Activated CD8-positive, alpha-beta memory T cell treated with anti-CD3 and anti-CD28 coated beads, Interleukin-2, amount 50 U/mL, for 24 hours (primary cell): Measurements from ENCODE around the gene CHST13.
"Not testable (repeated sequence)": the region's sequence is repeated elsewhere in the genome, so short reads cannot be mapped to it uniquely, and the experiment has no call there.

Experiments used
- DNase-seq: peaks from one replicate; pipeline ENCODE4 v3.0.0-alpha.2; 2020; ENCODE audit errors: extremely low read depth

CHST13 gene

DNA sequence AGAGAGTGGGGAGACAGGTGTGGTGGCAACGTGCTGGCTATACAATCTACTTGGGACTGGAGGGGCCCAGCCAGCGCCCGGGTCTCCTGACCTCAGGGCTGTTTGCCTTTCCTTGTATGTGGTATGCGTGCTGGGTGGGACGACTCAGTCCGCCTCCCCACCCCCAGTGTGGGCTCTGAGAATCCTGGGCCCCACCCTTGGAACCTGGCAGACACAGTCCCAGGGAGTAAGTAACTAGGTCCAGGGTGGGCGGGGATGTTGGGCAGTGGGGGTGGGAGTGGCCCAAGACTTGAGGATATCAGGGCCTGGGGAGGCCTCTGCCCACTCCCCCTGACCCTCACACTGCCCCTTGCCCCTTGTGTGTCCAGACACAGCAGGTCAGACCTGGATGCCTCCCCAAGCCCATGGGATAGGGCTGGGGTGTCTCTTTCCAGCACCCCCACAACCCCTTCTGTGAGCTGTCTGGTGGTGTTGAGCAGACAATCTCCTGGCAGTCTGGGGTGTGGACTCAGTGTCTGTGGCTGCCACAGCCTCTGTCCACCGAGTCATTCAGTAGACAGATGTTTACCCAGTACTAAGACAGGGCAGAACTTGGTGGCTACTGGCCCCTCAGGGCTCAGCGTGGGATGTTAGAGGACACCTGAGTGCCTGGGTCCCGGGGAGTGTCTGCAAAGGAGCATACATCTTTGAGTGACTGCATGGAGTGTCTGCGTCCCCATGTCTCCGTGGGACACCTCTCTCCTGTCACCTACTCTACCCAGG is 1.3 kb downstream of the CHST13 start:
- DNase-seq = no peak

DNA sequence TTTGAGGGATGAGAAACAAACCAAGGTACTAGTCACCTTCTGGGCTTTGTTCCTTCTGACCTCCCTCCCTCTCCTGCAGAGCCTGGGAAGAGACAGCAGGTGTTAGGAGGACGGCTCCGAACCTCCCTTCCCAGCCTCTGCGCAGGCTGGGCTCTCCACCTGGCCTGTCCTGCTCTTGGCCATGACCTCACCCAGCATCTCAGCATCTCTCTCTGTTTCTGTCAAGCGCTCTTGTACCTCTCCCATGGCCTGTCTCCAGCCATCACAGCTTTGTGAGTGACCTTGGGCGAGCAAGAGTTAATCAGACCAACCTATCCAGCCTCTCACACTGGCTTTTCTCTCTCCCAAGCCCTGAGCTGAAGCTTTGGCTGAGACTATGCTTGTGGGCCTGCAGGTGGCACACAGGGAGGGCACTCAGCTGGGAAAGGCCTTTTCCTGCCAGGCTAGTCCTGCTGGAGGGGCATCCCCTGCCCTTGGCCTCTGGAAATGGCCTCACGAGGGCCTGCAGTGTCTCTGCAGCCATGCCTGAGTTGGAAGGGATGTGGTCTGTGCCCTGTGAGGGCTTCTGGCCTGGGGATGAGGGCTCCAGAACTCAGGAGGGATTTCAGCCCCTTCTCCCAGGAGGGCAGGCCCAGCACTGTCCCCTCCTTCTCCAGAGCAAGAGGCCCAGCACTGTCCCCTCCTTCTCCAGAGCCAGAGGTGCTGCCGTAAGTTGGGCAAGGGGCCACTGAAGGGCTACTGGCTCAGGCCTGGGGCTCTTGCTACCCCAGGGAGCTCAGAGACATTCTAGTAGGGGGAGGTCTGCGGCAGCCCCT is 2.1 kb downstream of the CHST13 start:
- no peak for DNase-seq

- no peak for DNase-seq
These were observed 2.7 kb downstream of the CHST13 start for GRCh38 chr3:126526668-126527005.

- DNase-seq = no peak
These were observed 3.1 kb downstream of the CHST13 start for GRCh38 chr3:126527006-126527405.

DNA sequence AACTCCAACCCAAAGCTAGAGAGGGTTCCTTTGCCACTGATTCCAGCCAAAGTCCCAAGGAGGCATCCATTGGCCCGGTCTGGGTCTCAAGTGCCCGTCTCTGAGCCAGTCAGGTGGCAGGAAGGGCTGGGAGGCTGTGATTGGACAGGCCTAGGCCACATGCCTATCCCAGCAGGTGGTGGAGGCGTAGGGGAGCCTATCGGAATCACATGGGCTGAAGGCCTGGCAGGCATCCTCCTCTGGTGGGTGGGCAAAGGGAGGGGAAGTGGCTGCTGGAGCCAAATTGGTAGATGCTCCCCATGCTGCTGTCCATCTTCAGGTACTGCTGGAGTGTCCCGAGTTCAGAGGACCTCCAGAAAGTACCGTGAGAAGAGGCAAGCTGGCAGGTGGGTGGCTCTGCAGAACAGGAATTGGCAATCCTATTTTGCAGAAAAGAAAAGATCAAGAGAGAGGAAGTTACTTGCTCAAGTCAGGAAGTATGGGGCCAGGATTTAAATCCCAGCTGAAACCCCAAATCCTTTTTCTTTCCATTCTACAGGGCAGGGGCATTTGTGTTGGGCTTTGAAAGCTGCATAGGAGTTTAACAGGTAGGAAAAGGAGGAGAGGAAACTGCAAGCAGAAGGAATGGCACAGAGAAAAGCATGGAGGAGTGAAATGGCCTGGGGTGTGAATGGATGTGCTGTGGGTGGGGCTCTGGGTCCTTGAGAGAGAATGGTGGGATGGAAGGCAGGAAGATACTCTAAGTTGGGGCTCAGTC is 3.7 kb downstream of the CHST13 start:
- DNase-seq = no peak

DNA sequence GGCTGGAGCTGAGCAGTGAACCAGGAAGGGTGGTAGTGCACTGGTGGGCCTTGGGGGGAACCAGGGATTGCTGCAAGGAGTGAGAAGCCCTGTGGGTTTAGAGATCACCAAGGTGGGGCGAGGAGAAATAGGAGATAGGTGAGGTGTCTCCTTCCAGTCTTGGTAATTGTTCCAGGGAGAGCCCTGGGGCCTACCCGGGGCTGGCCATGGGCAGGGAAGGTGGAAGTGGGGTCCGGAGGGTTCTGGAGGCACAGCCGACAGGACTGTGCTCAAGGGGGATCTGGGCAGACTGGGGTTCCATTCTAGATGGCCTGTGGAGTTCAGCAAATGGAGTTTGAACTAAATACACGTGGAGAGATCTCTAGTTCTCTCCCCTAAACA is 4.5 kb downstream of the CHST13 start:
- DNase-seq = no peak

DNA sequence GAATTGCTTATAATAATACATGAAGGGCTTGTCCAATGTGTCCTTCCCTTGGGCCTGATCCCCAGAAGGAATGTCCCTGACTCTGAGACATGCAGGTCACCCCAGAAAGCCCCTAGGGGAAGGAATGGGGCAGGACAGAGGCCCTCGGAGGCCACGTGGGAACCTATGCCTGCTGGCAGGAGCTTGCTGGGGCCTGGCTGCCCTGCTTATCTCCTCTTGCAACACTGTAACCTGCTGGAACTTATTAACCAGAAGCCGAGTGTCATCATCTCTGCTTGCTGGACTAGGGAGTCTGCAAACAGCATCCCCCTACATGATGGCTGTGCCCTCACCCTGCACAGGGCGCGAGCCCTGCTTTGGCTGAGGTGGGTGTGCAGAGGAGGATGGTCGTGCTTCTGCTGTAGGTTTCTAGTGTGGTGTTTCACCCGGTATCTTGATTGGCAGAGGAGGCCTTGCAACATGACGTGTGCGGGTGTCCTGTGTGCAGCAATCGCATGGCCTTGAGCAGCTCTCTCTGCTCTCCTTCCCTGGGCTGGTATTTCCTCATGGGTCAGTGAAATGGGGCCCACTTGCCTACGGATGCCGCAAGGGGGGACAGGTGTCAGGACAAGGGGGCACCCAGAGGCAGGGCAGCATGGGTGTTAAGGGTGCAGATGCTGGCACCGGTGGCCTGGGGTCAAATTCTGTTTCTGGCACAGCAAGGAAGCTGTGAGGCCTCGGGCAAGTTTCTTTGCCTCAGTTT is 5.0 kb downstream of the CHST13 start:
- DNase-seq = no peak

GRCh38 chr3:126529585-126530170 is 5.7 kb downstream of the CHST13 start:
- DNase-seq = no peak

DNA sequence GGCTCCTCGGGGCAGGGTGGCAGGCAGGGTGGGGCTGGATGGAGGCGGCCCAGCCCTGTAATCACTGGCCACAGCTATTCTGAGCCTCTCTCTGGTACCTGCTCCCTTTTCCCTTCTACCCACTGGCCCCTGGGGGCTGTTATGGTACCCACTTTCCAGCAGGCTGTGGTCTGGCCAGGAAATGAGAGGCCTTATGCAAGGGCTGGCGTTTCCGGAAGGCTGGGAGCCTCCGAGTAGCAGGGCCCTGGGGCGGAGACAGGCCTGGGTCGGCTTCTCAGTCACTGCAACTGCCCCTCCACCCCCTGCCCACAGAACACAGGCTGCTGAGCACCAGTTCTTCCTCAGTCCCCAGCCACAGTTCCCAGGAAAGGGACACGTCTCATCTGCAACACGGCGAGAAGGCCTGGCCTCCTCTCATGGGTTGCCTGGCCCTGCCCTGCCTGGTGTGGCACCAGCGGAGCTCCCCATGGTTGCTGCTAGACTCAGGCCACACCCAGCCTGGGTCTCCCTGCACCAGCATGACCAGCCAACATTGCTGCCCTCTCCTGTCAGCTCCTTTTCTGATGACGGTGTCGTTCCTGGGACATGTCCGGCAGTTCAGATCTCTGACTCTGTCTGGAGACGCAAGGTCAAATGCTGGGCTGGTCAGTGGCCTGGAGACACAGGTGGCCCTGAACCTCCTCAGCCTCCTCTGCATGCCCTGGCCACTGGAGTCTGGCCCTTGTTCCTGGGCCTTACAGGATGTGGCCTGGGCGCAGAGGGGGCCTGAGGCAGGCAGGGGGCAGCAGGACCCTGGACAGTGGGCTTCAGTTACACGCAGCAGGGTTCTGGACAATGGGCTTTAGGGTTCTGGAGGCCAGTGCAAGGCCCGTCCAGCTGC is 6.5 kb downstream of the CHST13 start:
- DNase-seq = no peak

GRCh38 chr3:126531051-126531330 is 7.0 kb downstream of the CHST13 start:
- DNase-seq = no peak

GRCh38 chr3:126533506-126533905 is 9.6 kb downstream of the CHST13 start:
- no peak for DNase-seq

DNA sequence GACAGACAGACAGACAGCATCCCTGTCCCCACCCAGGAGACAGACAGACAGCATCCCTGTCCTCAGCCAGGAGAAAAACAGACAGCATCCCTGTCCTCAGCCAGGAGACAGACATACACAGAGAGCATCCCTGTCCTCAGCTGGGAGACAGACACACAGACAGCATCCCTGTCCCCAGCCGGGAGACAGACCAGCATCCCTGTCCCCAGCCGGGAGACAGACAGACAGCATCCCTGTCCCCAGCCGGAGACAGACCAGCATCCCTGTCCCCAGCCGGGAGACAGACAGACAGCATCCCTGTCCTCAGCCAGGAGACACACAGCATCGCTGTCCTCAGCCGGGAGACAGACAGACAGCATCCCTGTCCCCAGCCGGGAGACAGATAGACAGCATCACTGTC is 10.8 kb downstream of the CHST13 start:
- not testable (repeated sequence) for DNase-seq

DNA sequence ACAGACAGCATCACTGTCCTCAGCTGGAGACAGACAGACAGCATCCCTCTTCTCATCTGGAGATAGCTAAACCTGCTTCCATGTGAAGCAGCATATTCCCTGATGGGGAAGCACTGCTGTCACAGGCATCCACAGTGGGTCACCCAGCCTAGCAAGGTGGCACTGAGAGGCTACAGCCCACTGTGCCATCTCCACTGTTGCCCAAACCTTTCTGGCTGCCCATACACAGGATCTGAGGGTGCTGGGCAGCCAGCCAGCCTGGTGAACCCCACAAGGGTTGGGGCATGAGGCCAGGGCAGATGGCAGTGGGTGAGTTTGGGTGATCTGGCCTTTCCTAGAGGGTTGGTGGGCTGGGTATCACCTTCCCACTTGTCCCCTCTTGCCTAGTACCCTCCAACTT is 11.7 kb downstream of the CHST13 start:
- DNase-seq = no peak

DNA sequence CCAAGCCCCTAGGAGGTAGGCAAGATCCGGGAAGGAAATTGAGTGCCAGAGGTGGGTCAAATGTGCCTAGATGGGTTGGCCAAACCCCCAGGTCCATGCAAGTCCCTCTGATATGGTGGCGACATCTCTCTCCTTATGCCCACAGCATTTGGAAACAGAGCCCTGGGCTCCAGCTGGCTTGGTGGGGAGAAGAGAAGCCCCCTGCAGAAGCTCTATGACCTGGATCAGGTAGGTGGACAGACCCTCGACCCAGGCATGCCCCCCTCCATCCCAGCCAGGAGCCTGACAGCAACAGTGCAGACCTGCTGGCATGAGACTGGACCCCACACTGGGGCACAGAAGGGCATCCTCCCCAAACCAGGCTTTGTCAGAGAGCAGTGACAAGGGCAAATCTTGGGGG is 12.2 kb downstream of the CHST13 start:
- DNase-seq = no peak

GRCh38 chr3:126537116-126537729 is 13.3 kb downstream of the CHST13 start:
- no peak for DNase-seq

DNA sequence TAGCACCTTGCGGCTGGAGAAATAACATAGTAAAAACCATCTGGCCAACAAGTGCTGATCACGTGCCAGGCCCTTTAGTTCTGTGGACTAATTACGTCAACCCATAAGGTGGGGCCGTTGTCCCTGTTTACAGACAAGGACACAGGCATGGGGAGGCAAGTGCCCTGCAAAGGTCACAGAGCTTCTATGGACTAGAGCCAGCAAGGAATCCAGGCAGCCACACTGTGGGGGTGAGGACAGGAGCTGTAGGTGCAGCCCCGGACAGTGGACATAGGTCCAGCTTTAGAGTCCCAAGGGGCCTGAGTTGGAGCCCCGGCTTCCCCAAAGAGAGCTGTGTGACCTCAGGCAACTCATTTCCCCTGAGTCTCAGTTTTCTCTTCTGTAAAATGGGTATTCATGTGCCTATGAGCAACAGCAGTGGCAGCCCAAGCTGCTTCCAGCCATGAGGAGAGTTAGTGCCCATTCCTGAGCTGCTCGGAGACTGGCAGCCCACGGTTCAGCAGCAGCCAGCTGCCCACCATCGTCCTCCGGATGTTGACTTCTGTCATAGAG is 13.9 kb downstream of the CHST13 start:
- no peak for DNase-seq

DNA sequence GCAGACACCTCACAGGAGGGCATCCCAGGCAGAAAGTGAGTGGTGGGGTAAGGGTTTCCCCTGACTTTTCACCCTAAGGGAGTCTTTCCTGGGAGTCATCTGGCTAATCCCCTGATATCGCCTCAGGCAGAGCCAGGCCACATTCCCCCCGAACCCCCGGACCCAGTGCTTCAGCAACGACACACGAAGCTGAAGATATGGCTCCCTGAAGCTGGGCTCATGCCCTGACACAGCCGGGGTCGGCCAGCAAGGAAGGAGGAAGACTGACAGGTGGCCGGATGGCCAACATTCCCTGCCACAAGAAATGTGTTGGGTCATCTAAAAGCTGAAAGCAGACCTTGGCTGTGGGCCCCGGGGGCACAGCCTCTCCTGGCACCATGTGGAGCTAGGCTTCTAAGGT is 14.4 kb downstream of the CHST13 start:
- no peak for DNase-seq

DNA sequence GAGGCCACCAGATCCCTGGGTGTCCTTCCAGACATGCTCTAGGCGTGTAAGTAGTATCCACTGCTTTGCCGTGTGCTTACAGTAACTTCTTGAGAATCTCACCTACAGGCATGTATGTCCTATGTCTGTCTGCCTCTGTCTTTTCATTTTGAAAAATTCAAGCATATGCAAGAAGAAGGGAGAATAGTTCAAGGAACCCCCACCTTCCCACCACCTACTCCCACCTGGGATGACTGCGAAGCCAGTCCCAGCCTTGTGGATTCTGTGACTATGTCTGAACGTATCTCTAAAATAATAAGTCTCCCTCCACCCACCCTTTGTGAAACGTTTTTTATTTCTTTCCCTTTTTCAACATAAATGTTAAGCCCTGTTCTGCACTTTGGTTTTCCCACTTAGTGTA is 15.0 kb downstream of the CHST13 start:
- no peak for DNase-seq

GRCh38 chr3:126539558-126540250 is 15.7 kb downstream of the CHST13 start:
- no peak for DNase-seq
